ENCODE data around the gene WWOX. TPM values are rescaled to one million over a fixed set of nuclear protein-coding genes. Genes with fewer than 3 reads are reported as not detected.

WWOX gene
- total and polyA plus RNA-seq, 10 donors = 5.9 to 90.3 (median 26.4) TPM

GRCh38 chr16:78237841-78238240 lies 138.4 kb downstream of the WWOX start:
- no peaks in the 10 kb centered on the region for H3K27me3 ChIP-seq (replicated peaks in 1 of 7)
- intact Hi-C loops (cut with DNase I; ENCODE audit: low total_unique reads) = loop anchor here (5.0 kb wide), 1 partner anchor 116 kb away; no protein-coding TSS in a partner anchor
- H3K27ac ChIP-seq = no peak overlapping the region
- 77 to 95% (median 84%) methylated on average over 2 of the region's 2 CpGs for WGBS, 5 donors
- no peak overlapping the region for H3K4me3 ChIP-seq
- no peak for DNase-seq
- TF ChIP-seq CTCF (IDR thresholded peaks at IDR 0.05 in 8 of 11, conservative IDR thresholded peaks at IDR 0.05 in 3 of 11) (no peak), POLR2AphosphoS5 (IDR thresholded peaks at IDR 0.05) (no peak), POLR2A (IDR thresholded peaks at IDR 0.05) (no peak)
- H3K36me3 ChIP-seq = no peaks in the 10 kb centered on the region
- no peaks in the 10 kb centered on the region for H3K9me3 ChIP-seq
- H3K4me1 ChIP-seq = peaks cover 0 to 5% (median 0%) of the 10 kb centered on the region in 6 donors

GRCh38 chr16:78240459-78241222 lies 141.2 kb downstream of the WWOX start:
- H3K4me1 ChIP-seq = no peaks in the 10 kb centered on the region

GRCh38 chr16:78242239-78242630 lies 142.8 kb downstream of the WWOX start:
- DNase-seq = no peak
- H3K27me3 ChIP-seq (replicated peaks in 1 of 7) = no peaks in the 10 kb centered on the region
- no peaks in the 10 kb centered on the region for H3K36me3 ChIP-seq
- no peak overlapping the region for H3K27ac ChIP-seq
- intact Hi-C loops (cut with DNase I; ENCODE audit: low total_unique reads) = no loop called here
- H3K4me3 ChIP-seq = no peak overlapping the region
- WGBS, 5 donors = 75 to 84% (median 81%) methylated on average over 5 of the region's 5 CpGs
- TF ChIP-seq POLR2A (IDR thresholded peaks at IDR 0.05) (no peak), CTCF (IDR thresholded peaks at IDR 0.05 in 8 of 11, conservative IDR thresholded peaks at IDR 0.05 in 3 of 11) (no peak), POLR2AphosphoS5 (IDR thresholded peaks at IDR 0.05) (no peak)
- no peaks in the 10 kb centered on the region for H3K4me1 ChIP-seq
- H3K9me3 ChIP-seq = no peaks in the 10 kb centered on the region

More at GRCh38 chr16:78240459-78241222, 141.2 kb downstream of the WWOX start:
- Histone ChIP-seq H3K9me3 (no peaks in the 10 kb centered on the region), H3K27me3 (replicated peaks in 1 of 7) (no peaks in the 10 kb centered on the region), H3K4me3 (no peak overlapping the region), H3K27ac (no peak overlapping the region), H3K36me3 (no peaks in the 10 kb centered on the region)
- intact Hi-C loops (cut with DNase I; ENCODE audit: low total_unique reads) = no loop called here
- 89 to 98% (median 91%) methylated on average over 13 of the region's 13 CpGs for WGBS, 5 donors
- TF ChIP-seq CTCF (IDR thresholded peaks at IDR 0.05 in 8 of 11, conservative IDR thresholded peaks at IDR 0.05 in 3 of 11) (no peak), POLR2A (IDR thresholded peaks at IDR 0.05) (no peak), POLR2AphosphoS5 (IDR thresholded peaks at IDR 0.05) (no peak)
- no peak for DNase-seq

- no peak for DNase-seq
- H3K9me3 ChIP-seq = no peaks in the 10 kb centered on the region
- no peak for TF ChIP-seq POLR2AphosphoS5 (IDR thresholded peaks at IDR 0.05)
- no peak for TF ChIP-seq POLR2A (IDR thresholded peaks at IDR 0.05)
- no peak for TF ChIP-seq CTCF (IDR thresholded peaks at IDR 0.05 in 8 of 11, conservative IDR thresholded peaks at IDR 0.05 in 3 of 11)
- intact Hi-C loops (cut with DNase I; ENCODE audit: low total_unique reads) = no loop called here
- H3K4me3 ChIP-seq = no peak overlapping the region
- H3K36me3 ChIP-seq = no peaks in the 10 kb centered on the region
- 85 to 95% (median 92%) methylated on average over 9 of the region's 9 CpGs for WGBS, 5 donors
- H3K4me1 ChIP-seq = no peaks in the 10 kb centered on the region
- H3K27me3 ChIP-seq (replicated peaks in 1 of 7) = no peaks in the 10 kb centered on the region
- no peak overlapping the region for H3K27ac ChIP-seq
Measured at GRCh38 chr16:78244131-78244895, 144.9 kb downstream of the WWOX start.
